Measurements from ENCODE around the gene TYW1.
"Not testable (repeated sequence)": the region's sequence is repeated elsewhere in the genome, so short reads cannot be mapped to it uniquely, and the experiment has no call there.

DNA sequence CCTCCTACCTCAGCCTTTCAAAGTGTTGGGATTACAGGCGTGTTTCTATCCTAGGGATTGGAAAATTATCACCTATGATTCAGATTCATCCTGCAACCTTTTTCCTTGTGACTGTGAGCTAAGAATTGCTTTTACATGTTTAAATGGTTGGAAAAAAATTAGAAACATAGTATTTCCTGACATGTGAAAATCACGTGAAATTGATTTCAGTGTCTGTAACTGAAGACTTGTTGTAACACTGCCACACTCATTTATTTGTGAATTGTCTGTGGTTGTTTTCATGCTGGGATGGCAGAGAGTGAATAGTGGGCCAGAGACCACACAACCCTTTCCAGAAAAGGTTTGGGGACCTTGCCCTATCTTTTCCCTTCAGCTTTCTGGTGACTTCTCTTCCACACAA is 273.3 kb downstream of the TYW1 start:
- TF ChIP-seq, protein P1, sequence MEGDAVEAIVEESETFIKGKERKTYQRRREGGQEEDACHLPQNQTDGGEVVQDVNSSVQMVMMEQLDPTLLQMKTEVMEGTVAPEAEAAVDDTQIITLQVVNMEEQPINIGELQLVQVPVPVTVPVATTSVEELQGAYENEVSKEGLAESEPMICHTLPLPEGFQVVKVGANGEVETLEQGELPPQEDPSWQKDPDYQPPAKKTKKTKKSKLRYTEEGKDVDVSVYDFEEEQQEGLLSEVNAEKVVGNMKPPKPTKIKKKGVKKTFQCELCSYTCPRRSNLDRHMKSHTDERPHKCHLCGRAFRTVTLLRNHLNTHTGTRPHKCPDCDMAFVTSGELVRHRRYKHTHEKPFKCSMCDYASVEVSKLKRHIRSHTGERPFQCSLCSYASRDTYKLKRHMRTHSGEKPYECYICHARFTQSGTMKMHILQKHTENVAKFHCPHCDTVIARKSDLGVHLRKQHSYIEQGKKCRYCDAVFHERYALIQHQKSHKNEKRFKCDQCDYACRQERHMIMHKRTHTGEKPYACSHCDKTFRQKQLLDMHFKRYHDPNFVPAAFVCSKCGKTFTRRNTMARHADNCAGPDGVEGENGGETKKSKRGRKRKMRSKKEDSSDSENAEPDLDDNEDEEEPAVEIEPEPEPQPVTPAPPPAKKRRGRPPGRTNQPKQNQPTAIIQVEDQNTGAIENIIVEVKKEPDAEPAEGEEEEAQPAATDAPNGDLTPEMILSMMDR (IDR thresholded peaks at IDR 0.05) = not testable (repeated sequence)
- not testable (repeated sequence) for TF ChIP-seq POLR2AphosphoS5, POLR2A (IDR thresholded peaks at IDR 0.05)
